ENCODE results near the gene HCN2. TPM values are rescaled to one million over a fixed set of nuclear protein-coding genes. Genes with fewer than 3 reads are reported as not detected.
"Not testable (repeated sequence)": the region's sequence is repeated elsewhere in the genome, so short reads cannot be mapped to it uniquely, and the experiment has no call there.

HCN2 gene
- total and polyA plus RNA-seq, 4 experiments from 2014 or later: 2.5 to 2.9 TPM; not detected in 2

DNA sequence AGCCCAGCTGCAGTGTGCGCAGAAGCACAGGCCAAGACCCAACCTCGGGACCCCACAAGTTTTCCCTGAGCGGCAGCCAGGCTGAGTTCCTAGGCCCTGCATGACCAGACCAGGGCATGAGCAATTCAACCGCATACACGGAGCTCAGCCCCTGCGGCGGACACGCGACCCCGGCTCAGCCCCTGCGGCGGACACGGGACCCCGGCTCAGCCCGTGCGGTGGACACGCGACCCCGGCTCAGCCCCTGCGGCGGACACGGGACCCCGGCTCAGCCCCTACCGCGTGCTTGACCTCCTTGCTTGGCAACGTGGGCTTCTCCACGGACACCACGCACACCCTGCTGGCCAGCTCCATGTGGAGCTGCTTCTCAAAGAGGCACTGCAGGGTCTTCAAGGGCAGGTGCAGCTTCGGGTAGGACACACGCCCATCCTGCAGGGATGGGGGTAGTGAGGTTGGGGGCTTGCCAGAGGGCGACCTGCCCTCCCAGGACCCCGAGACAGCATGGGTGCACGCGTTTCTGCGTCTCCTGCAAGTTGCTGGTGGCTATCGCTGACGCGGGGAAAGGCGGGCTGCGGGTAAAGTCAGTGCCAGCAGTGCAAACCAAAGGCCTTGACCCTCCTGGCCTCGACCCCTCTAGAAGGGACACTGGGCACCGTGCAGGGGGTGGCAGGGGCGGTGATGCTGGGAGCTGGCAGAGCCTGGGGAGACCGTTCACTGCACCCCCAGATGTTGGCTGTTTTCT is 33.7 kb downstream of the HCN2 start:
- H3K4me3 Mint-ChIP-seq: no peak overlapping the region
- peaks cover 17% of the 10 kb centered on the region for H3K36me3 ChIP-seq (ENCODE audit: insufficient read depth, low read length)
- POLR2A ChIA-PET (ENCODE audit: partially characterized antibody): interaction anchor here (0.8 kb wide), 1 partner anchor 12 kb away, joined by 3 read pairs; no protein-coding TSS in a partner anchor
- CTCF ChIA-PET (ENCODE audit: partially characterized antibody): interaction anchor here (1.6 kb wide), 1 partner anchor 39 kb away, joined by 4 read pairs; no protein-coding TSS in a partner anchor
- H3K9me3 ChIP-seq (ENCODE audit: control insufficient read depth in 1 of 2, low read length in 2 of 2): no peaks in the 10 kb centered on the region
- no peak for DNase-seq
- intact Hi-C loops (cut with micrococcal nuclease): no loop called here
- peaks cover 0 to 1% (median 0%) of the 10 kb centered on the region in 8 donors for H3K9me3 Mint-ChIP-seq
- H3K36me3 Mint-ChIP-seq: peaks cover 22 to 27% of the 10 kb centered on the region in 2 donors
- H3K4me3 ChIP-seq (ENCODE audit: low read length in 2 of 2): no peak overlapping the region
- no peaks in the 10 kb centered on the region for H3K27me3 Mint-ChIP-seq
- no peak overlapping the region for H3K27ac Mint-ChIP-seq
- H3K27ac ChIP-seq (ENCODE audit: low read depth, low read length): no peak overlapping the region
- H3K4me1 ChIP-seq (ENCODE audit: insufficient read depth, low read length): no peaks in the 10 kb centered on the region
- peaks cover 0 to 3% (median 2%) of the 10 kb centered on the region in 4 donors for H3K4me1 Mint-ChIP-seq
- H3K27me3 ChIP-seq (ENCODE audit: insufficient read depth, low read length): no peaks in the 10 kb centered on the region

DNA sequence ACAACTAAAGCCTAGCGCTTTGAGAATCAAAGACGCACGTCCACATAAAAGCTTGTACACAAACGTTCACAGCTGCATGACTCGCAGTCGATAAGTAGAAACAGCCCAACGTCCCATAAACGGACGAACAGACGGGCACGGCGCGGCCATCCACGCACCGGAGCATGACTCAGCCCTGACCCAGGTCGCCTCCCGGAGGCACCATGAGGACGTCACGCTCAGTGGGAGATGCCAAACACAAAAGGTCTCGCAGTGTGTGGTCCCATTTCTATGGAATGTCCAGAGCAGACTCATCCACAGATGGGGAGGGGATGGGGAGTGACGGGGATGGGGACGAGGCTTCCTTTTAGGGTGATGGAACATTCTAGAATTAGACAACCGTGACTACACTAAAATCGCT is 34.3 kb downstream of the HCN2 start:
- peaks cover 2 to 8% (median 3%) of the 10 kb centered on the region in 4 donors for H3K4me1 Mint-ChIP-seq
- Histone ChIP-seq H3K36me3 (ENCODE audit: insufficient read depth, low read length) (peaks cover 12% of the 10 kb centered on the region), H3K4me3 (ENCODE audit: low read length in 2 of 2) (no peak overlapping the region), H3K27ac (ENCODE audit: low read depth, low read length) (no peak overlapping the region), H3K27me3 (ENCODE audit: insufficient read depth, low read length) (no peaks in the 10 kb centered on the region), H3K4me1 (ENCODE audit: insufficient read depth, low read length) (no peaks in the 10 kb centered on the region), H3K9me3 (ENCODE audit: control insufficient read depth in 1 of 2, low read length in 2 of 2) (no peaks in the 10 kb centered on the region)
- no peaks in the 10 kb centered on the region for H3K27me3 Mint-ChIP-seq
- no peak overlapping the region for H3K4me3 Mint-ChIP-seq
- ChIA-PET POLR2A (ENCODE audit: partially characterized antibody) (interaction anchor here (0.8 kb wide), 1 partner anchor 13 kb away, joined by 3 read pairs; no protein-coding TSS in a partner anchor), CTCF (ENCODE audit: partially characterized antibody) (interaction anchor here (1.6 kb wide), 1 partner anchor 40 kb away, joined by 4 read pairs; no protein-coding TSS in a partner anchor)
- H3K9me3 Mint-ChIP-seq: peaks cover 0 to 1% (median 0%) of the 10 kb centered on the region in 8 donors
- H3K27ac Mint-ChIP-seq: peak overlapping the region in 1 of 7 donors; percentile 80
- peaks cover 24 to 28% of the 10 kb centered on the region in 2 donors for H3K36me3 Mint-ChIP-seq
- intact Hi-C loops (cut with micrococcal nuclease): no loop called here
- DNase-seq: no peak

DNA sequence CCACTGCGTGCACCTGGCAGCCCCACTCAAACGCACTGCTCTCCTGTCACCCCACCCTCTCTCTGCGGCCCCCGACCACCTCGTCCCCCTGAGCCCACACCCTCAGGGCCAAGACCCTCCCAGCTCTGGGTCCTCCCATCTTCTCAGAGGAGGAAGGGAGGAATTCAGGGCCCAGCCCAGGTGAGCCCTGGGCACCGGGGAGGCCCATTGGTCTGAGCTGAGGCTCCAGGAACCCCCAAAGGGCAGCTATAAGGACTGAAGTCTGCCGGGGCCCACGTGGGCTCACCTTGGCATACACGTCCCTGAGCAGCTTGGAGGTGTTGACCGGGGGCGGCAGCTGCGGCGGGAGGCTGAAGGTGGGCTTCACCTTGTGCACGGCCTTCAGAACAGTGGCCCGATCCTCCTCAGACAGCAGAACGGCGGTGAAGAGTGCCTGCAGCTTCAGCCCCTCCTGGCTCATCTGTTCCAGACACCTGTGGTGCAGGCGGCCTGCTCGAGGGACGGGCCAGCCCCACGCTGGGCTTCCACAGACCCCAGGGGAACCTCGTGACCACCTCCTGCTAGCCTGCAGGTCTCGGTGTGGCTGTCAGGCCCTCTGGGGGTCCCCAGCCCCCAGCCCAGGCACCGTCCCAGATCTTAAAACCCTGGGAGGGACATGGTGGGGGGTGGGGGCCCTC is 34.9 kb downstream of the HCN2 start:
- ChIA-PET CTCF (ENCODE audit: partially characterized antibody) (interaction anchor here (1.6 kb wide), 1 partner anchor 41 kb away, joined by 4 read pairs; no protein-coding TSS in a partner anchor), POLR2A (ENCODE audit: partially characterized antibody) (interaction anchor here (0.7 to 0.8 kb wide), 2 partner anchors 13 to 14 kb away, joined by 3 read pairs; no protein-coding TSS in a partner anchor)
- no peaks in the 10 kb centered on the region for H3K4me1 ChIP-seq (ENCODE audit: insufficient read depth, low read length)
- H3K9me3 Mint-ChIP-seq: peaks cover 0 to 1% (median 0%) of the 10 kb centered on the region in 8 donors
- H3K4me3 Mint-ChIP-seq: no peak overlapping the region
- DNase-seq: no peak
- intact Hi-C loops (cut with micrococcal nuclease): no loop called here
- peaks cover 26 to 27% of the 10 kb centered on the region in 2 donors for H3K36me3 Mint-ChIP-seq
- peak overlapping the region in 1 of 7 donors; percentile 80 for H3K27ac Mint-ChIP-seq
- peaks cover 2 to 11% (median 5%) of the 10 kb centered on the region in 4 donors for H3K4me1 Mint-ChIP-seq
- no peaks in the 10 kb centered on the region for H3K27me3 ChIP-seq (ENCODE audit: insufficient read depth, low read length)
- H3K27me3 Mint-ChIP-seq: no peaks in the 10 kb centered on the region
- no peak overlapping the region for H3K27ac ChIP-seq (ENCODE audit: low read depth, low read length)
- no peak overlapping the region for H3K4me3 ChIP-seq (ENCODE audit: low read length in 2 of 2)
- no peaks in the 10 kb centered on the region for H3K9me3 ChIP-seq (ENCODE audit: control insufficient read depth in 1 of 2, low read length in 2 of 2)
- H3K36me3 ChIP-seq (ENCODE audit: insufficient read depth, low read length): peaks cover 9% of the 10 kb centered on the region

DNA sequence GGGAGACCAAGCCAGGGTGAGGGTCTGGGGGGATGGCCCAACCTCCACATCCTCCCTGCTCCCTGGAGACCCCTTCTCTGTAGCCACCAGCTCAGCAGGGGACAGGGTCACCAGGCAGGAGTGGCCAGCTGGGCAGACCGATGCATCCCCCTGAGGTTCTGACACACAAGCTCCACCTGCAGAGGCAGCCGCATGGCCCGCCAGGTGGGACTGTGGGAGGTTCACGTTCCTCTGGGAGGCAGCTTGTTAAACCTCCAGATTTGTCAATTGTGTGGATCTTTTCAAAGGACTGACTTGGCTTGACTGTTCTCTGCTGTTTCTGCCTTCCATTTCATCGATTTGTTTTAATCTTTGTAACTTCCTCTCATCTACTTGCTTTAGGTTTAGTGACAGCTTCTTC is 35.6 kb downstream of the HCN2 start:
- DNase-seq: no peak

DNA sequence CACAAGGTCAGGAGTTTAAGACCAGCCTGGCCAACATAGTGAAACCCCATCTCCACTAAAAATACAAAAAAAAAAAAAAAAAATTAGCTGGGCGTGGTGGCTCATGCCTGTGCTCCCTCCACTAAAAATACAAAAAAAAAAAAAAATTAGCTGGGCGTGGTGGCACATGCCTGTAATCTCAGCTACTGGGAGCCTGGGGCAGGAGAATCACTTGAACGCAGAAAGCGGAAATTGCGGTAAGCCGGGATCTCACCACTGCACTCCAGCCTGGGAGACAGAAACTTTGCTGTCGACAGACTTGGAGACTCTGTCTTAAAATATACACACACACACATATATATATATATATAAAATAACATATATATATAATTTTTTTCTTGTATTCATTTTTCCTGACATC is 36.9 kb downstream of the HCN2 start:
- POLR2A ChIA-PET (ENCODE audit: partially characterized antibody): interaction anchor here (0.8 to 1.4 kb wide), 3 partner anchors 11 to 37 kb away, joined by 4 to 5 read pairs (median 4); partner anchors contain the start of gene RNF126
- H3K27ac ChIP-seq (ENCODE audit: low read depth, low read length); H3K27me3 Mint-ChIP-seq; H3K9me3 Mint-ChIP-seq; H3K9me3 ChIP-seq (ENCODE audit: control insufficient read depth in 1 of 2, low read length in 2 of 2); intact Hi-C loops (cut with micrococcal nuclease); H3K27ac Mint-ChIP-seq; H3K4me3 Mint-ChIP-seq; DNase-seq; H3K4me1 ChIP-seq (ENCODE audit: insufficient read depth, low read length); H3K4me3 ChIP-seq (ENCODE audit: low read length in 2 of 2); H3K27me3 ChIP-seq (ENCODE audit: insufficient read depth, low read length): not testable (repeated sequence)
- peaks cover 16% of the 10 kb centered on the region for H3K36me3 ChIP-seq (ENCODE audit: insufficient read depth, low read length)
- CTCF ChIA-PET (ENCODE audit: partially characterized antibody): interaction anchor here (1.5 to 1.7 kb wide), 3 partner anchors 14 to 40 kb away, joined by 5 to 7 read pairs (median 5); no protein-coding TSS in a partner anchor
- peaks cover 2 to 27% (median 8%) of the 10 kb centered on the region in 4 donors for H3K4me1 Mint-ChIP-seq
- peaks cover 29 to 30% of the 10 kb centered on the region in 2 donors for H3K36me3 Mint-ChIP-seq

More for the DNA sequence above, 35.6 kb downstream of the HCN2 start:
- no peak overlapping the region for H3K27ac ChIP-seq (ENCODE audit: low read depth, low read length)
- intact Hi-C loops (cut with micrococcal nuclease): no loop called here
- H3K27ac Mint-ChIP-seq: peak overlapping the region in 1 of 7 donors; percentile 71
- CTCF ChIA-PET (ENCODE audit: partially characterized antibody): interaction anchor here (1.6 to 1.7 kb wide), 2 partner anchors 12 to 39 kb away, joined by 5 read pairs; no protein-coding TSS in a partner anchor
- POLR2A ChIA-PET (ENCODE audit: partially characterized antibody): interaction anchor here (0.7 to 1.1 kb wide), 2 partner anchors 9 to 14 kb away, joined by 3 to 4 read pairs; no protein-coding TSS in a partner anchor
- H3K4me3 ChIP-seq (ENCODE audit: low read length in 2 of 2): no peak overlapping the region
- H3K4me1 Mint-ChIP-seq: peaks cover 2 to 15% (median 8%) of the 10 kb centered on the region in 4 donors
- H3K9me3 Mint-ChIP-seq: peaks cover 0 to 1% (median 0%) of the 10 kb centered on the region in 8 donors
- no peaks in the 10 kb centered on the region for H3K9me3 ChIP-seq (ENCODE audit: control insufficient read depth in 1 of 2, low read length in 2 of 2)
- no peaks in the 10 kb centered on the region for H3K27me3 ChIP-seq (ENCODE audit: insufficient read depth, low read length)
- H3K4me1 ChIP-seq (ENCODE audit: insufficient read depth, low read length): no peaks in the 10 kb centered on the region
- H3K4me3 Mint-ChIP-seq: no peak overlapping the region
- peaks cover 9% of the 10 kb centered on the region for H3K36me3 ChIP-seq (ENCODE audit: insufficient read depth, low read length)
- no peaks in the 10 kb centered on the region for H3K27me3 Mint-ChIP-seq
- peaks cover 26% of the 10 kb centered on the region in 2 donors for H3K36me3 Mint-ChIP-seq

DNA sequence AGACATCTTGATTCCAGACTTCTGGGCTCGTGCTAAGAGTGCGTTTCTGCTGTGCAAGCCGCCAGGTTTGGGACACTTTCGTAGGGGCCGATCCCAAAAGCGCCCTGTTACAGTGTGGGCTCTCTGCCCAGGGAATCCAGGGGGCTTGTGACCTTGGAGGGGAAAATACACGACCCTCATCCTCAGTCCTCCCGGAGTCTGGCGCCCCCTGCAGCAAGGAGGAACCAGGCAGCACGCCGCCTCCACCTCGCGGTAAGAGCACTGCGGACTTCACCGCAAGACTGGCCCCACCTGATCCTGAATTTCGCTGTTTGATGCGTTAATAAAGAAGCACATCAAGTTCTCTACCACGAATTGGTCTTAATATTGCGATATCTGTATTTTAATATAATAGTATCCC is 38.5 kb downstream of the HCN2 start:
- no peaks in the 10 kb centered on the region for H3K27me3 ChIP-seq (ENCODE audit: insufficient read depth, low read length)
- H3K4me1 Mint-ChIP-seq: peaks cover 2 to 39% (median 15%) of the 10 kb centered on the region in 4 donors
- no peak overlapping the region for H3K4me3 ChIP-seq (ENCODE audit: low read length in 2 of 2)
- no peak for DNase-seq
- H3K9me3 ChIP-seq (ENCODE audit: control insufficient read depth in 1 of 2, low read length in 2 of 2): no peaks in the 10 kb centered on the region
- POLR2A ChIA-PET (ENCODE audit: partially characterized antibody): interaction anchor here (1.0 kb wide), 1 partner anchor 33 kb away, joined by 3 read pairs; no protein-coding TSS in a partner anchor
- H3K9me3 Mint-ChIP-seq: peaks cover 0 to 1% (median 0%) of the 10 kb centered on the region in 8 donors
- no peaks in the 10 kb centered on the region for H3K27me3 Mint-ChIP-seq
- peak overlapping the region in 2 of 7 donors; percentile 45 to 46 for H3K27ac Mint-ChIP-seq
- H3K27ac ChIP-seq (ENCODE audit: low read depth, low read length): no peak overlapping the region
- peaks cover 16% of the 10 kb centered on the region for H3K36me3 ChIP-seq (ENCODE audit: insufficient read depth, low read length)
- H3K36me3 Mint-ChIP-seq: peaks cover 30 to 35% of the 10 kb centered on the region in 2 donors
- CTCF ChIA-PET (ENCODE audit: partially characterized antibody): interaction anchor here (0.7 to 0.9 kb wide), 2 partner anchors 40 to 44 kb away, joined by 3 to 4 read pairs; no protein-coding TSS in a partner anchor
- H3K4me1 ChIP-seq (ENCODE audit: insufficient read depth, low read length): peaks cover 13% of the 10 kb centered on the region
- intact Hi-C loops (cut with micrococcal nuclease): no loop called here
- H3K4me3 Mint-ChIP-seq: no peak overlapping the region
